Measurements from ENCODE around the gene NRG3.

DNA sequence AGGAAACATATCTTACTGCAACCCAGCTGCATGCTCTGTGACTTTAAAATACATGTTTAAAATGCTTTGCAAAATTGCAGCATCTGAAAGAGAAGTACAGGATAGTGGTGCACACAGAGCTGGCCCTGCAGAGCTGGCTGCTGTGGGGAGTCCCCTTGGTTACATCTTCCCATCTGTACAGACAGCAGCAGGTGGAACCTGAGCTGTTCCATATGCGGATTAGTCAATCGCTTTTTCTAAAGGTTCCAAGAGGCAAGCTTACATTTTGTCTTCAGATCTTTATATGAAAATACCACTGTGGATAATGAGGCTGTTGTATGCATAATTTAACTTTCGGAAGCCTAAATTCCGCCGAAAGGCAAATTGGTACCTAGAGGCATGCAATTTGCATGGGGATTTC is 444.1 kb downstream of the NRG3 start:
- TF ChIP-seq POLR2A (IDR thresholded peaks at IDR 0.05; ENCODE audit: borderline replicate concordance, extremely low read depth, insufficient read depth, insufficient read length) (no peak), CBX3 (IDR thresholded peaks at IDR 0.05; ENCODE audit: low read depth) (no peak)
